ENCODE measurements around the gene JADE2.

- no peak for TF ChIP-seq CTCF (IDR thresholded peaks at IDR 0.05; ENCODE audit: low read depth, low read length, missing input control)
- TF ChIP-seq ZBTB33 (IDR thresholded peaks at IDR 0.05) = no peak
- no peak for TF ChIP-seq JUND (IDR thresholded peaks at IDR 0.05)
Measured at GRCh38 chr5:134536876-134537275, 11.4 kb downstream of the JADE2 start.

Data from liver (tissue), 3 donors.